Activated naive CD4-positive, alpha-beta T cell treated with anti-CD3 and anti-CD28 coated beads, Interleukin-2, amount 50 U/mL, for 72 hours (primary cell): ENCODE measurements around the gene TEX12. TPM values are rescaled to one million over a fixed set of nuclear protein-coding genes. Genes with fewer than 3 reads are reported as not detected.

ENCODE experiments used
- ATAC-seq, 2 donors: fragments of 150-1000 bp; cut with Tn5 transposase; 2 replicates each; pipeline ENCODE4 v1.10.0; 2021; ENCODE audit warnings: mild to moderate bottlenecking in 2 of 2, moderate library complexity in 2 of 2
- DNase-seq, 2 donors: peaks; one replicate each; pipeline ENCODE4 v3.0.0; 2021 to 2022; ENCODE audit warnings: low spot score in 2 of 2
- H3K27ac Mint-ChIP-seq, 2 donors: one replicate each; pipeline ENCODE4 v1.8.0; 2022; ENCODE audit warnings: mild to moderate bottlenecking in 2 of 2, mixed read lengths in 2 of 2
- H3K36me3 Mint-ChIP-seq, 2 donors: one replicate each; pipeline ENCODE4 v1.8.0; 2022; ENCODE audit warnings: mixed read lengths in 2 of 2
- H3K9me3 Mint-ChIP-seq, 2 donors: one replicate each; pipeline ENCODE4 v1.8.0; 2022; ENCODE audit warnings: mixed read lengths in 2 of 2
- total RNA-seq, 2 donors: library from RNA; stranded (reverse); gene quantifications; one replicate each; pipeline ENCODE4 v1.2.3, GENCODE V29; 2022

Gene TEX12
- total RNA-seq, result under 1 TPM in 1 of 2 donors, not detected in 1; 0.29 TPM

- Mint-ChIP-seq H3K9me3 (peaks cover 0 to 1% of the 10 kb centered on the region in 2 donors), H3K27ac (no peak within 1 kb of the TSS), H3K36me3 (peaks cover 4 to 11% of the 10 kb centered on the region in 2 donors)
- no peak for ATAC-seq
- no peak for DNase-seq
These were observed at the start of gene TEX12 for GRCh38 chr11:112167145-112167544. TEX12 (plus strand) TSS chr11:112167372; CDS start chr11:112169269, 1,897 bp downstream.

- Mint-ChIP-seq H3K36me3 (no peaks in the 10 kb centered on the region), H3K27ac (no peak overlapping the region), H3K9me3 (no peaks in the 10 kb centered on the region)
- no peak for ATAC-seq
- DNase-seq, result no peak
These were observed 49.0 kb upstream of the TEX12 start for GRCh38 chr11:112118176-112118575.

GRCh38 chr11:112121981-112122615 lies 45.1 kb upstream of the TEX12 start:
- Mint-ChIP-seq H3K27ac (no peak overlapping the region), H3K36me3 (no peaks in the 10 kb centered on the region), H3K9me3 (no peaks in the 10 kb centered on the region)
- ATAC-seq (no peak), DNase-seq (no peak)

GRCh38 chr11:112123129-112123528 lies 44.0 kb upstream of the TEX12 start:
- no peaks in the 10 kb centered on the region for H3K36me3 Mint-ChIP-seq
- no peak overlapping the region for H3K27ac Mint-ChIP-seq
- DNase-seq (no peak), ATAC-seq (no peak)
- no peaks in the 10 kb centered on the region for H3K9me3 Mint-ChIP-seq

GRCh38 chr11:112127056-112127455 lies 40.1 kb upstream of the TEX12 start:
- Mint-ChIP-seq H3K9me3 (no peaks in the 10 kb centered on the region), H3K27ac (no peak overlapping the region), H3K36me3 (no peaks in the 10 kb centered on the region)
- DNase-seq, result no peak
- ATAC-seq, result no peak

GRCh38 chr11:112128483-112129121 lies 38.6 kb upstream of the TEX12 start:
- H3K36me3 Mint-ChIP-seq, result no peaks in the 10 kb centered on the region
- ATAC-seq, result no peak
- no peak overlapping the region for H3K27ac Mint-ChIP-seq
- H3K9me3 Mint-ChIP-seq, result no peaks in the 10 kb centered on the region
- no peak for DNase-seq

GRCh38 chr11:112129656-112130055 lies 37.5 kb upstream of the TEX12 start:
- ATAC-seq (no peak), DNase-seq (no peak)
- H3K9me3 Mint-ChIP-seq, result no peaks in the 10 kb centered on the region
- H3K27ac Mint-ChIP-seq, result no peak overlapping the region
- H3K36me3 Mint-ChIP-seq, result no peaks in the 10 kb centered on the region

- DNase-seq (no peak), ATAC-seq (no peak)
- Mint-ChIP-seq H3K9me3 (no peaks in the 10 kb centered on the region), H3K27ac (no peak overlapping the region), H3K36me3 (no peaks in the 10 kb centered on the region)
These were observed 34.4 kb upstream of the TEX12 start for GRCh38 chr11:112132737-112133136.

GRCh38 chr11:112134473-112134872 lies 32.7 kb upstream of the TEX12 start:
- no peaks in the 10 kb centered on the region for H3K36me3 Mint-ChIP-seq
- no peak for ATAC-seq
- H3K27ac Mint-ChIP-seq, result no peak overlapping the region
- no peak for DNase-seq
- no peaks in the 10 kb centered on the region for H3K9me3 Mint-ChIP-seq

GRCh38 chr11:112143597-112143996 lies 23.6 kb upstream of the TEX12 start:
- H3K9me3 Mint-ChIP-seq, result peaks cover 3 to 4% of the 10 kb centered on the region in 2 donors
- peaks cover 5 to 8% of the 10 kb centered on the region in 2 donors for H3K36me3 Mint-ChIP-seq
- ATAC-seq (no peak), DNase-seq (no peak)
- H3K27ac Mint-ChIP-seq, result no peak overlapping the region

GRCh38 chr11:112150517-112150916 lies 16.7 kb upstream of the TEX12 start:
- H3K36me3 Mint-ChIP-seq, result no peaks in the 10 kb centered on the region
- H3K27ac Mint-ChIP-seq, result no peak overlapping the region
- ATAC-seq (no peak), DNase-seq (no peak)
- no peaks in the 10 kb centered on the region for H3K9me3 Mint-ChIP-seq

- no peak overlapping the region for H3K27ac Mint-ChIP-seq
- ATAC-seq (no peak), DNase-seq (no peak)
- H3K9me3 Mint-ChIP-seq, result no peaks in the 10 kb centered on the region
- no peaks in the 10 kb centered on the region for H3K36me3 Mint-ChIP-seq
These were observed 10.8 kb upstream of the TEX12 start for GRCh38 chr11:112156153-112156955.

GRCh38 chr11:112156956-112157766 lies 10.0 kb upstream of the TEX12 start:
- ATAC-seq (peak; percentile 93 to 96), DNase-seq (peak in 1 of 2 donors; percentile 20)
- H3K36me3 Mint-ChIP-seq, result peaks cover 4% of the 10 kb centered on the region in 2 donors
- H3K9me3 Mint-ChIP-seq, result peaks cover 0 to 3% of the 10 kb centered on the region in 2 donors
- no peak overlapping the region for H3K27ac Mint-ChIP-seq

- H3K9me3 Mint-ChIP-seq, result peaks cover 0 to 5% of the 10 kb centered on the region in 2 donors
- ATAC-seq (no peak), DNase-seq (no peak)
- H3K27ac Mint-ChIP-seq, result no peak overlapping the region
- peaks cover 8 to 9% of the 10 kb centered on the region in 2 donors for H3K36me3 Mint-ChIP-seq
These were observed 7.8 kb upstream of the TEX12 start for GRCh38 chr11:112159098-112160065.

- Mint-ChIP-seq H3K27ac (no peak overlapping the region), H3K36me3 (peaks cover 8 to 9% of the 10 kb centered on the region in 2 donors), H3K9me3 (peaks cover 0 to 5% of the 10 kb centered on the region in 2 donors)
- DNase-seq, result no peak
- ATAC-seq, result no peak
These were observed 6.9 kb upstream of the TEX12 start for GRCh38 chr11:112160091-112160848.
